PC-3 (cell line): ENCODE measurements around the gene BDH1. TPM values are rescaled to one million over a fixed set of nuclear protein-coding genes. Genes with fewer than 3 reads are reported as not detected.

ENCODE experiments used
- ATAC-seq: fragments of 200-7000 bp; cut with Tn5 transposase; 2 replicates; pipeline ENCODE4 v1.9.1; 2020; ENCODE audit warnings: mild to moderate bottlenecking, moderate library complexity
- BruUV-seq: library from RNA; stranded (reverse); fragments of 400-500 nt; replicated peaks from 2 replicates; lab custom pipeline; 2021; lab: Mats Ljungman, UMichigan
- CTCF ChIA-PET: fragments of 300-600 bp; sonication (Branson Sonifier 250); formaldehyde crosslinking; loops from one replicate; lab custom pipeline; 2022; ENCODE audit warnings: antibody characterized with exemption; lab: Charles Lee
- POLR2A ChIA-PET: fragments of 300-600 bp; sonication (Branson Sonifier 250); formaldehyde crosslinking; loops from one replicate; lab custom pipeline; 2022; ENCODE audit warnings: antibody characterized with exemption; ENCODE audit not compliant: unreplicated experiment; lab: Charles Lee
- DNase-seq: peaks from one replicate; pipeline ENCODE4 v3.0.0-alpha.2; 2015
- H2AFZ ChIP-seq: fragments of 300-600 bp; sonication (generic); 2 replicates; pipeline ENCODE4 v1.6.0; 2016; ENCODE audit warnings: antibody characterized with exemption, low read length
- H3F3A ChIP-seq: fragments of 300-600 bp; sonication (generic); one replicate; pipeline ENCODE4 v1.6.0; 2017; ENCODE audit warnings: antibody characterized with exemption, low read length, control low read depth, mild to moderate bottlenecking; ENCODE audit not compliant: unreplicated experiment
- H3K27ac ChIP-seq: fragments of 300-600 bp; sonication (generic); 2 replicates; pipeline ENCODE4 v1.5.1; 2016; ENCODE audit warnings: mild to moderate bottlenecking, low read length
- H3K27me3 ChIP-seq: fragments of 300-600 bp; sonication (generic); 2 replicates; pipeline ENCODE4 v1.6.1; 2016; ENCODE audit warnings: low read length, mixed read lengths
- H3K36me3 ChIP-seq: fragments of 300-600 bp; sonication (generic); 2 replicates; pipeline ENCODE4 v1.6.1; 2016; ENCODE audit warnings: low read depth, mixed run types, low read length, mixed read lengths
- H3K4me1 ChIP-seq: fragments of 300-600 bp; sonication (generic); 2 replicates; pipeline ENCODE4 v1.5.1; 2016; ENCODE audit warnings: low read length; ENCODE audit not compliant: insufficient read depth
- H3K4me2 ChIP-seq: fragments of 300-600 bp; sonication (generic); 2 replicates; pipeline ENCODE4 v1.6.0; 2016; ENCODE audit warnings: low read length
- H3K4me3 ChIP-seq: fragments of 300-600 bp; sonication (generic); 2 replicates; pipeline ENCODE4 v1.5.1; 2016; ENCODE audit warnings: mild to moderate bottlenecking, low read length, mixed read lengths
- H3K79me2 ChIP-seq: fragments of 300-600 bp; sonication (generic); 2 replicates; pipeline ENCODE4 v1.6.1; 2017; ENCODE audit warnings: low read length, mixed read lengths
- H3K9ac ChIP-seq: fragments of 300-600 bp; sonication (generic); 2 replicates; pipeline ENCODE4 v1.6.0; 2016; ENCODE audit warnings: mild to moderate bottlenecking, low read length
- H3K9me2 ChIP-seq: fragments of 300-600 bp; sonication (generic); replicated peaks from 2 replicates; pipeline ENCODE4 v1.6.1; 2016; ENCODE audit warnings: mixed run types, low read length, mixed read lengths
- H3K9me3 ChIP-seq: fragments of 300-600 bp; sonication (generic); 2 replicates; pipeline ENCODE4 v1.6.1; 2016; ENCODE audit warnings: low read length, mixed read lengths
- H4K20me1 ChIP-seq: fragments of 300-600 bp; sonication (generic); 2 replicates; pipeline ENCODE4 v1.6.1; 2016; ENCODE audit warnings: low read length, mixed read lengths
- CTCF ChIP-seq: fragments of 300-600 bp; sonication (generic); conservative IDR thresholded peaks from 2 replicates; pipeline ENCODE4 v1.5.1; 2017; ENCODE audit warnings: antibody characterized with exemption, low read depth, mild to moderate bottlenecking, low read length
- EZH2 ChIP-seq: fragments of 300-600 bp; sonication (generic); IDR thresholded peaks from one replicate; pipeline ENCODE4 v1.6.1; 2017; ENCODE audit warnings: antibody characterized with exemption, mild to moderate bottlenecking, low read length; ENCODE audit not compliant: unreplicated experiment
- EZH2phosphoT487 ChIP-seq: fragments of 300-600 bp; sonication (generic); IDR thresholded peaks from 2 replicates; pipeline ENCODE4 v1.6.1; 2018; ENCODE audit warnings: mild to moderate bottlenecking, antibody characterized with exemption, low read length, borderline replicate concordance
- intact Hi-C: fragments of 100-400 bp; cut with micrococcal nuclease; formaldehyde crosslinking; loops from 2 replicates; pipeline ENCODE4 v1.9.0; 2023
- total RNA-seq: library from RNA; depleted of rRNA; stranded (reverse); fragments of >200 nt; gene quantifications from 2 replicates; pipeline ENCODE4 v1.2.3, GENCODE V29; 2014

BDH1 gene
- total RNA-seq, 1 experiment from 2014 or later = 10.6 TPM

- Histone ChIP-seq H3F3A (no peaks in the 10 kb centered on the region), H4K20me1 (no peaks in the 10 kb centered on the region), H3K9ac (no peak overlapping the region), H3K4me2 (no peak overlapping the region), H3K27me3 (no peaks in the 10 kb centered on the region), H3K9me3 (no peaks in the 10 kb centered on the region), H3K36me3 (0 out of 2 replicates have a peak, but pooled peaks cover 2% of the 10 kb centered on the region), H3K4me1 (no peaks in the 10 kb centered on the region), H3K27ac (no peak overlapping the region), H2AFZ (no peak overlapping the region), H3K9me2 (no peaks in the 10 kb centered on the region), H3K4me3 (no peak overlapping the region), H3K79me2 (no peaks in the 10 kb centered on the region)
- DNase-seq (no peak), ATAC-seq (no peak)
- ChIA-PET POLR2A (no interaction called here), CTCF (no interaction called here)
- TF ChIP-seq CTCF = no peak
- BruUV-seq = no TSS peak
- intact Hi-C loops = no loop called here
Observed at GRCh38 chr3:197527569-197527968, 28.2 kb downstream of the BDH1 start.

- Histone ChIP-seq H3K79me2 (no peaks in the 10 kb centered on the region), H3K9me3 (no peaks in the 10 kb centered on the region), H3F3A (no peaks in the 10 kb centered on the region), H3K27ac (no peak overlapping the region), H3K9me2 (no peaks in the 10 kb centered on the region), H3K36me3 (0 out of 2 replicates have a peak, but pooled peaks cover 2% of the 10 kb centered on the region), H3K4me1 (peaks cover 8% of the 10 kb centered on the region), H3K4me3 (no peak overlapping the region), H3K27me3 (no peaks in the 10 kb centered on the region), H3K4me2 (no peak overlapping the region), H3K9ac (no peak overlapping the region), H4K20me1 (no peaks in the 10 kb centered on the region), H2AFZ (no peak overlapping the region)
- ChIA-PET CTCF (no interaction called here), POLR2A (no interaction called here)
- DNase-seq (peak; percentile 53), ATAC-seq (peak; percentile 72)
- TF ChIP-seq CTCF (peak; percentile 76), EZH2phosphoT487 (no peak)
- no TSS peak for BruUV-seq
- intact Hi-C loops = no loop called here
Observed at GRCh38 chr3:197525706-197526105, 30.1 kb downstream of the BDH1 start.

GRCh38 chr3:197524128-197524527 is 31.6 kb downstream of the BDH1 start:
- TF ChIP-seq EZH2phosphoT487 (no peak), CTCF (no peak), EZH2 (no peak)
- no peak for ATAC-seq
- no peak overlapping the region for H3K4me2 ChIP-seq
- H3F3A ChIP-seq = no peaks in the 10 kb centered on the region
- no peaks in the 10 kb centered on the region for H4K20me1 ChIP-seq
- H3K36me3 ChIP-seq = no peaks in the 10 kb centered on the region
- H3K9me2 ChIP-seq = no peaks in the 10 kb centered on the region
- H3K9ac ChIP-seq = no peak overlapping the region
- BruUV-seq = no TSS peak
- H3K27ac ChIP-seq = no peak overlapping the region
- POLR2A ChIA-PET = no interaction called here
- DNase-seq = no peak
- H3K9me3 ChIP-seq = no peaks in the 10 kb centered on the region
- peaks cover 10% of the 10 kb centered on the region for H3K4me1 ChIP-seq
- H3K4me3 ChIP-seq = no peak overlapping the region
- intact Hi-C loops = no loop called here
- no peak overlapping the region for H2AFZ ChIP-seq
- CTCF ChIA-PET = interaction anchor here (0.6 kb wide), 1 partner anchor 10 kb away, joined by 3 read pairs; no protein-coding TSS in a partner anchor
- H3K27me3 ChIP-seq = no peaks in the 10 kb centered on the region
- no peaks in the 10 kb centered on the region for H3K79me2 ChIP-seq
